Neural progenitor cell (in vitro differentiated cells): Measurements from ENCODE around the gene TRIM36. TPM values are rescaled to one million over a fixed set of nuclear protein-coding genes. Genes with fewer than 3 reads are reported as not detected.

Source experiments
- DNase-seq: peaks from one replicate; pipeline ENCODE4 v3.0.0-alpha.2; 2016; ENCODE audit warnings: low spot score
- H2AFZ ChIP-seq: fragments of 200-600 bp; sonication (generic); replicated peaks from 2 replicates; pipeline ENCODE4 v1.6.1; 2016; ENCODE audit warnings: antibody characterized with exemption
- H3F3A ChIP-seq: fragments of 200-600 bp; sonication (generic); 2 replicates; pipeline ENCODE4 v1.6.1; 2016; ENCODE audit warnings: antibody characterized with exemption, low read depth
- H3K27ac ChIP-seq: fragments of 200-600 bp; sonication (generic); 2 replicates; pipeline ENCODE4 v1.5.1; 2016; ENCODE audit warnings: mild to moderate bottlenecking
- H3K27me3 ChIP-seq: fragments of 200-600 bp; sonication (generic); 2 replicates; pipeline ENCODE4 v1.6.1; 2016; ENCODE audit warnings: mild to moderate bottlenecking, moderate library complexity
- H3K36me3 ChIP-seq: fragments of 200-600 bp; sonication (generic); 2 replicates; pipeline ENCODE4 v1.5.1; 2016
- H3K4me1 ChIP-seq: fragments of 200-600 bp; sonication (generic); 2 replicates; pipeline ENCODE4 v1.6.1; 2016; ENCODE audit warnings: mixed run types
- H3K4me2 ChIP-seq: fragments of 200-600 bp; sonication (generic); 2 replicates; pipeline ENCODE4 v1.6.1; 2016
- H3K4me3 ChIP-seq: fragments of 200-600 bp; sonication (generic); 2 replicates; pipeline ENCODE4 v1.5.1; 2016
- H3K79me2 ChIP-seq: fragments of 200-600 bp; sonication (generic); 2 replicates; pipeline ENCODE4 v1.6.1; 2016; ENCODE audit warnings: low read depth
- H3K9ac ChIP-seq: fragments of 200-600 bp; sonication (generic); 2 replicates; pipeline ENCODE4 v1.6.1; 2016
- H3K9me3 ChIP-seq: fragments of 200-600 bp; sonication (generic); 2 replicates; pipeline ENCODE4 v1.5.1; 2016; ENCODE audit warnings: low read depth
- H4K20me1 ChIP-seq: fragments of 200-600 bp; sonication (generic); 2 replicates; pipeline ENCODE4 v1.6.1; 2016; ENCODE audit warnings: low read depth
- H3K27ac Mint-ChIP-seq: 3 replicates; pipeline ENCODE4 v1.8.0; 2021; ENCODE audit warnings: mixed read lengths
- H3K27me3 Mint-ChIP-seq: 2 replicates; pipeline ENCODE4 v1.8.0; 2022; ENCODE audit warnings: low read depth, mild to moderate bottlenecking, inconsistent platforms, moderate library complexity, mixed read lengths; ENCODE audit not compliant: insufficient read depth
- H3K36me3 Mint-ChIP-seq: 3 replicates; pipeline ENCODE4 v1.8.0; 2021; ENCODE audit warnings: mixed read lengths
- H3K4me1 Mint-ChIP-seq: 3 replicates; pipeline ENCODE4 v1.8.0; 2021; ENCODE audit warnings: mixed read lengths
- H3K4me3 Mint-ChIP-seq: 3 replicates; pipeline ENCODE4 v1.8.0; 2021; ENCODE audit warnings: mild to moderate bottlenecking, moderate library complexity, mixed read lengths
- H3K9me3 Mint-ChIP-seq: 3 replicates; pipeline ENCODE4 v1.8.0; 2020; ENCODE audit warnings: mixed read lengths
- CTCF ChIP-seq: fragments of 200-600 bp; sonication (generic); IDR thresholded peaks from 2 replicates; pipeline ENCODE4 v1.5.1; 2017; ENCODE audit warnings: antibody characterized with exemption, mild to moderate bottlenecking
- EZH2 ChIP-seq: fragments of 200-600 bp; sonication (generic); IDR thresholded peaks from 2 replicates; pipeline ENCODE4 v1.6.1; 2017; ENCODE audit warnings: antibody characterized with exemption, mild to moderate bottlenecking, moderate library complexity
- EZH2phosphoT487 ChIP-seq: fragments of 200-600 bp; sonication (generic); IDR thresholded peaks from 2 replicates; pipeline ENCODE4 v1.6.1; 2017; ENCODE audit warnings: antibody characterized with exemption
- total RNA-seq: library from RNA; depleted of rRNA; stranded (reverse); fragments of >200 nt; gene quantifications from 2 replicates; pipeline ENCODE4 v1.2.3, GENCODE V29; 2015; ENCODE audit warnings: low replicate concordance

The TRIM36 gene
- total RNA-seq, 1 donor from 2014 or later, result 42.6 TPM

GRCh38 chr5:115084246-115084793, 85.4 kb downstream of the TRIM36 start:
- Mint-ChIP-seq H3K4me1 (peaks cover 4% of the 10 kb centered on the region), H3K27me3 (peaks cover 5% of the 10 kb centered on the region), H3K4me3 (no peak overlapping the region)

GRCh38 chr5:115079924-115080623, 89.6 kb downstream of the TRIM36 start:
- Histone ChIP-seq H3F3A (no peaks in the 10 kb centered on the region), H3K27ac (no peak overlapping the region), H3K9ac (no peak overlapping the region), H2AFZ (no peak overlapping the region), H3K4me2 (no peak overlapping the region), H3K4me1 (no peaks in the 10 kb centered on the region), H4K20me1 (no peaks in the 10 kb centered on the region), H3K4me3 (no peak overlapping the region), H3K27me3 (no peaks in the 10 kb centered on the region), H3K9me3 (no peaks in the 10 kb centered on the region), H3K79me2 (no peaks in the 10 kb centered on the region), H3K36me3 (no peaks in the 10 kb centered on the region)
- Mint-ChIP-seq H3K4me3 (no peak overlapping the region), H3K27me3 (peaks cover 3% of the 10 kb centered on the region), H3K27ac (no peak overlapping the region), H3K4me1 (peaks cover 4% of the 10 kb centered on the region), H3K9me3 (peaks cover 6% of the 10 kb centered on the region), H3K36me3 (no peaks in the 10 kb centered on the region)
- no peak for TF ChIP-seq EZH2
- TF ChIP-seq EZH2phosphoT487, result no peak
- no peak for TF ChIP-seq CTCF
- no peak for DNase-seq

More at GRCh38 chr5:115084246-115084793, 85.4 kb downstream of the TRIM36 start:
- no peaks in the 10 kb centered on the region for H3F3A ChIP-seq
- H3K4me1 ChIP-seq, result no peaks in the 10 kb centered on the region
- TF ChIP-seq EZH2phosphoT487, result no peak
- TF ChIP-seq EZH2, result no peak
- TF ChIP-seq CTCF, result no peak
- no peak overlapping the region for H3K9ac ChIP-seq
- Mint-ChIP-seq H3K27ac (no peak overlapping the region), H3K36me3 (no peaks in the 10 kb centered on the region), H3K9me3 (peaks cover 8% of the 10 kb centered on the region)
- no peak overlapping the region for H2AFZ ChIP-seq
- no peaks in the 10 kb centered on the region for H3K9me3 ChIP-seq
- no peaks in the 10 kb centered on the region for H3K36me3 ChIP-seq
- H3K27me3 ChIP-seq, result no peaks in the 10 kb centered on the region
- H3K4me2 ChIP-seq, result no peak overlapping the region
- no peak for DNase-seq
- no peaks in the 10 kb centered on the region for H3K79me2 ChIP-seq
- H3K27ac ChIP-seq, result no peak overlapping the region
- no peak overlapping the region for H3K4me3 ChIP-seq
- no peaks in the 10 kb centered on the region for H4K20me1 ChIP-seq

Other genes starting within 250 kb of the TRIM36 start
- gene PGGT1B, start 93.0 kb upstream of the TRIM36 start, total RNA-seq, result 19.7 and 20.6 TPM in 2 replicates
- gene CCDC112, start 126.7 kb upstream of the TRIM36 start, total RNA-seq, result 22.0 and 33.6 TPM in 2 replicates